H9 (cell line): ENCODE measurements around the gene MTCL1. TPM values are rescaled to one million over a fixed set of nuclear protein-coding genes. Genes with fewer than 3 reads are reported as not detected.
A peak's percentile ranks its signal among the peaks of the same experiment; 100 is the strongest.

Source experiments
- DNase-seq: peaks from one replicate; pipeline ENCODE4 v3.0.0-alpha.2; 2017
- H2AFZ ChIP-seq: one replicate; pipeline ENCODE4 v1.6.1; 2013; ENCODE audit warnings: mild to moderate bottlenecking, low read length, control low read depth, moderate library complexity
- H2AK5ac ChIP-seq: 2 replicates; pipeline ENCODE4 v1.6.1; 2013; ENCODE audit warnings: low read length, control low read depth, mixed read lengths; ENCODE audit not compliant: insufficient read length
- H2BK120ac ChIP-seq: one replicate; pipeline ENCODE4 v1.6.1; 2013; ENCODE audit warnings: low read depth, mild to moderate bottlenecking, low read length, control low read depth, inconsistent platforms; ENCODE audit not compliant: poor library complexity, severe bottlenecking
- H2BK12ac ChIP-seq: 2 replicates; pipeline ENCODE4 v1.6.1; 2013; ENCODE audit warnings: low read length, control low read depth, mixed read lengths, low read depth; ENCODE audit not compliant: insufficient read length
- H2BK15ac ChIP-seq: 2 replicates; pipeline ENCODE4 v1.6.1; 2013; ENCODE audit warnings: low read depth, low read length, control low read depth
- H2BK20ac ChIP-seq: one replicate; pipeline ENCODE4 v1.6.1; 2013; ENCODE audit warnings: low read depth, mild to moderate bottlenecking, low read length, control low read depth, inconsistent platforms; ENCODE audit not compliant: poor library complexity, severe bottlenecking
- H2BK5ac ChIP-seq: 2 replicates; pipeline ENCODE4 v1.6.1; 2013; ENCODE audit warnings: low read length, control low read depth, mixed read lengths; ENCODE audit not compliant: insufficient read length
- H3K14ac ChIP-seq: 2 replicates; pipeline ENCODE4 v1.6.1; 2013; ENCODE audit warnings: low read length, control low read depth; ENCODE audit not compliant: insufficient read depth
- H3K18ac ChIP-seq: 2 replicates; pipeline ENCODE4 v1.6.1; 2013; ENCODE audit warnings: low read depth, mild to moderate bottlenecking, mixed read lengths, low read length, control low read depth; ENCODE audit not compliant: insufficient read length
- H3K23ac ChIP-seq: 2 replicates; pipeline ENCODE4 v1.6.1; 2013; ENCODE audit warnings: low read length, control low read depth, mixed read lengths, low read depth; ENCODE audit not compliant: insufficient read length
- H3K23me2 ChIP-seq: 2 replicates; pipeline ENCODE4 v1.6.1; 2013; ENCODE audit warnings: low read depth, mild to moderate bottlenecking, mixed read lengths, low read length, control low read depth; ENCODE audit not compliant: insufficient read length, poor library complexity, severe bottlenecking
- H3K27ac ChIP-seq: 2 replicates; pipeline ENCODE4 v1.5.1; 2013; ENCODE audit warnings: low read length, control low read depth, mixed read lengths, low read depth; ENCODE audit not compliant: insufficient read length
- H3K27me3 ChIP-seq: 2 replicates; pipeline ENCODE4 v1.6.1; 2013; ENCODE audit warnings: low read length, control low read depth, inconsistent platforms; ENCODE audit not compliant: insufficient read depth
- H3K4ac ChIP-seq: 2 replicates; pipeline ENCODE4 v1.6.1; 2013; ENCODE audit warnings: low read depth, mild to moderate bottlenecking, control low read depth, inconsistent platforms, low read length, moderate library complexity
- H3K4me1 ChIP-seq: 2 replicates; pipeline ENCODE4 v1.6.1; 2013; ENCODE audit warnings: low read length, control low read depth, inconsistent platforms; ENCODE audit not compliant: insufficient read depth
- H3K4me2 ChIP-seq: 2 replicates; pipeline ENCODE4 v1.6.1; 2013; ENCODE audit warnings: low read length, control low read depth, mixed read lengths; ENCODE audit not compliant: insufficient read length, insufficient read depth
- H3K56ac ChIP-seq: 2 replicates; pipeline ENCODE4 v1.6.1; 2013; ENCODE audit warnings: low read depth, mild to moderate bottlenecking, mixed read lengths, low read length, control low read depth; ENCODE audit not compliant: insufficient read length
- H3K79me1 ChIP-seq: 2 replicates; pipeline ENCODE4 v1.6.1; 2013; ENCODE audit warnings: low read depth, mild to moderate bottlenecking, moderate library complexity, low read length, control low read depth, inconsistent platforms; ENCODE audit not compliant: insufficient read depth, poor library complexity, severe bottlenecking
- H3K79me2 ChIP-seq: 2 replicates; pipeline ENCODE4 v1.6.1; 2013; ENCODE audit warnings: low read length, control low read depth, inconsistent platforms; ENCODE audit not compliant: insufficient read depth
- H3K9ac ChIP-seq: 2 replicates; pipeline ENCODE4 v1.6.1; 2013; ENCODE audit warnings: low read length, control low read depth, mixed read lengths; ENCODE audit not compliant: insufficient read length; ENCODE audit errors: extremely low read depth
- H3K9me3 ChIP-seq: one replicate; pipeline ENCODE4 v1.6.1; 2013; ENCODE audit warnings: low read depth, low read length, inconsistent platforms; ENCODE audit not compliant: control insufficient read depth
- H3T11ph ChIP-seq: one replicate; pipeline ENCODE4 v1.6.1; 2013; ENCODE audit warnings: mild to moderate bottlenecking, low read length, control low read depth, inconsistent platforms
- H4K20me1 ChIP-seq: one replicate; pipeline ENCODE4 v1.6.1; 2013; ENCODE audit not compliant: control insufficient read depth, insufficient read length, insufficient read depth
- H4K5ac ChIP-seq: 2 replicates; pipeline ENCODE4 v1.6.1; 2013; ENCODE audit warnings: low read depth, mild to moderate bottlenecking, mixed read lengths, low read length, control low read depth; ENCODE audit not compliant: insufficient read length
- H4K8ac ChIP-seq: replicated peaks from 2 replicates; pipeline ENCODE4 v1.6.1; 2013; ENCODE audit warnings: low read length, control low read depth, mixed read lengths, low read depth; ENCODE audit not compliant: insufficient read length
- H4K91ac ChIP-seq: 2 replicates; pipeline ENCODE4 v1.6.1; 2013; ENCODE audit warnings: low read depth, mild to moderate bottlenecking, moderate library complexity, mixed read lengths, low read length, control low read depth; ENCODE audit not compliant: insufficient read length
- H3K27ac Mint-ChIP-seq, 3 experiments: 2 replicates in 2 of 3; 3 replicates in 1 of 3; pipeline ENCODE4 v1.8.0; 2020 to 2021; ENCODE audit warnings: mixed read lengths in 3 of 3, mild to moderate bottlenecking in 1 of 3, moderate library complexity in 1 of 3
- H3K27me3 Mint-ChIP-seq: 2 replicates; pipeline ENCODE4 v1.8.0; 2021; ENCODE audit warnings: low read depth, mild to moderate bottlenecking, moderate library complexity, mixed read lengths
- H3K36me3 Mint-ChIP-seq, 3 experiments: 2 replicates in 2 of 3; 3 replicates in 1 of 3; pipeline ENCODE4 v1.8.0; 2020 to 2021; ENCODE audit warnings: low read depth in 3 of 3, mixed read lengths in 3 of 3; ENCODE audit not compliant: insufficient read depth in 1 of 3
- H3K4me1 Mint-ChIP-seq, 2 experiments: 2 replicates each; pipeline ENCODE4 v1.8.0; 2020; ENCODE audit warnings: mixed read lengths in 2 of 2
- H3K4me3 Mint-ChIP-seq, 2 experiments: 2 replicates in 1 of 2; 3 replicates in 1 of 2; pipeline ENCODE4 v1.8.0; 2020 to 2021; ENCODE audit warnings: mild to moderate bottlenecking in 2 of 2, mixed read lengths in 2 of 2, moderate library complexity in 1 of 2
- H3K9me3 Mint-ChIP-seq, 2 experiments: 2 replicates in 1 of 2; 3 replicates in 1 of 2; pipeline ENCODE4 v1.8.0; 2020; ENCODE audit warnings: mild to moderate bottlenecking in 2 of 2, mixed read lengths in 2 of 2, moderate library complexity in 1 of 2
- CTCF ChIP-seq: fragments of 200-600 bp; sonication (generic); conservative IDR thresholded peaks from 3 replicates; pipeline ENCODE4 v1.8.0; 2021; ENCODE audit warnings: antibody characterized with exemption, mild to moderate bottlenecking
- WGBS: extraction: QIAGEN DNeasy Blood & Tissue Kit; methylation state at CpG from one replicate; pipeline ENCODE4 v1.1.7; 2013; ENCODE audit warnings: missing lambda C conversion rate, low lambda C conversion rate, mixed read lengths; ENCODE audit not compliant: insufficient read length; ENCODE audit errors: extremely low coverage; 5-methylcytosine and 5-hydroxymethylcytosine counted together
- total RNA-seq: library from RNA; stranded (reverse); gene quantifications from 2 replicates; pipeline ENCODE4 v1.2.1, GENCODE V29; 2021

The MTCL1 gene
- total RNA-seq, 1 experiment from 2014 or later, result 50.7 TPM

- H3K4me1 Mint-ChIP-seq, result peaks cover 7 to 17% of the 10 kb centered on the region in 2 experiments
- no peak overlapping the region for H3T11ph ChIP-seq
- no peak overlapping the region for H2BK15ac ChIP-seq
- no peak overlapping the region for H2BK120ac ChIP-seq
- no peak overlapping the region for H3K4me3 Mint-ChIP-seq
- peaks cover 6 to 25% (median 16%) of the 10 kb centered on the region in 3 experiments for H3K36me3 Mint-ChIP-seq
- H3K56ac ChIP-seq, result no peak overlapping the region
- no peaks in the 10 kb centered on the region for H3K79me1 ChIP-seq
- H3K27ac Mint-ChIP-seq, result peak overlapping the region in 1 of 3 experiments; percentile 4; a peak in 2 of 7 replicates
- H2BK5ac ChIP-seq, result no peak overlapping the region
- H3K9me3 Mint-ChIP-seq, result peaks cover 27 to 37% of the 10 kb centered on the region in 2 experiments
- no peak overlapping the region for H3K18ac ChIP-seq
- no peaks in the 10 kb centered on the region for H3K23me2 ChIP-seq
- H3K23ac ChIP-seq, result no peak overlapping the region
- H4K20me1 ChIP-seq, result no peaks in the 10 kb centered on the region
- H3K27ac ChIP-seq, result no peak overlapping the region
- no peak overlapping the region for H3K4me2 ChIP-seq
- no peak overlapping the region for H4K91ac ChIP-seq
- no peak overlapping the region for H3K9ac ChIP-seq
- no peak overlapping the region for H4K8ac ChIP-seq
- H2AK5ac ChIP-seq, result no peak overlapping the region
- H3K4me1 ChIP-seq, result no peaks in the 10 kb centered on the region
- no CpG with 5 or more reads among the region's 1 CpG for WGBS
- H3K79me2 ChIP-seq, result no peaks in the 10 kb centered on the region
- H2AFZ ChIP-seq, result no peak overlapping the region
- no peak overlapping the region for H3K4ac ChIP-seq
- TF ChIP-seq CTCF, result no peak
- H4K5ac ChIP-seq, result no peak overlapping the region
- H2BK12ac ChIP-seq, result no peak overlapping the region
- no peaks in the 10 kb centered on the region; the same call in 1 of the 2 replicates for H3K27me3 Mint-ChIP-seq
- no peak overlapping the region for H3K14ac ChIP-seq
- DNase-seq, result no peak
- no peak overlapping the region for H2BK20ac ChIP-seq
- H3K27me3 ChIP-seq, result no peaks in the 10 kb centered on the region
- H3K9me3 ChIP-seq, result peaks cover 6% of the 10 kb centered on the region
These were observed 175.7 kb downstream of the MTCL1 start for GRCh38 chr18:8881103-8881502.

Other genes starting within 250 kb of the MTCL1 start
- 49.4 and 51.3 TPM in 2 replicates for gene RAB12, start 96.1 kb upstream of the MTCL1 start, total RNA-seq